K562 (cell line): ENCODE measurements around the gene MYO1E. TPM values are rescaled to one million over a fixed set of nuclear protein-coding genes. Genes with fewer than 3 reads are reported as not detected.

ENCODE experiments used
- CXXC5 ChIP-seq: fragments of 250-450 bp; sonication (Bioruptor Pico); IDR thresholded peaks from 2 replicates; pipeline ENCODE4 v1.8.0; 2022; ENCODE audit warnings: inconsistent platforms, mild to moderate bottlenecking, moderate library complexity
- E2F5 ChIP-seq: sonication (generic); formaldehyde crosslinking; IDR thresholded peaks from 2 replicates; pipeline ENCODE4 v1.8.0; 2022; ENCODE audit warnings: mild to moderate bottlenecking, missing genetic modification reagents
- ERF ChIP-seq: fragments of 450-650 bp; formaldehyde crosslinking; IDR thresholded peaks from 2 replicates; pipeline ENCODE4 v1.4.0; 2020; ENCODE audit warnings: mild to moderate bottlenecking, mixed read lengths
- ETS2 ChIP-seq: IDR thresholded peaks from 2 replicates; pipeline ENCODE4 v1.6.1; 2016; ENCODE audit warnings: borderline replicate concordance, missing genetic modification characterization, mild to moderate bottlenecking, moderate library complexity, missing compliant biosample characterization; ENCODE audit not compliant: poor library complexity, severe bottlenecking
- ETV6 ChIP-seq, 3 experiments: fragments of 150-350 bp in 1 of 3; sonication (generic) in 1 of 3; formaldehyde crosslinking in 1 of 3; IDR thresholded peaks; 2 replicates each; pipeline versions ENCODE4 v1.6.1 to v1.8.0; 2014 to 2022; ENCODE audit warnings: borderline replicate concordance in 2 of 3, low read depth in 2 of 3, antibody characterized with exemption in 1 of 3, low read length in 1 of 3, mild to moderate bottlenecking in 1 of 3, missing genetic modification reagents in 1 of 3
- HSF4 ChIP-seq: fragments of 250-450 bp; sonication (Bioruptor Pico); IDR thresholded peaks from 2 replicates; pipeline ENCODE4 v2.1.2; 2022; ENCODE audit warnings: mild to moderate bottlenecking, moderate library complexity, borderline replicate concordance
- IFI16 ChIP-seq: fragments of 250-450 bp; sonication (Bioruptor Pico); IDR thresholded peaks from 2 replicates; pipeline ENCODE4 v2.1.2; 2022; ENCODE audit warnings: mild to moderate bottlenecking, inconsistent platforms
- KLF13 ChIP-seq: fragments of 450-650 bp; IDR thresholded peaks from 2 replicates; pipeline ENCODE4 v1.6.1; 2016; ENCODE audit warnings: missing genetic modification characterization, low read depth, mild to moderate bottlenecking, missing compliant biosample characterization, moderate library complexity, borderline replicate concordance
- MYC ChIP-seq, 2 experiments: fragments of 250-450 bp in 1 of 2; sonication (Bioruptor Pico) in 1 of 2; IDR thresholded peaks; 2 replicates each; pipeline versions ENCODE4 v1.5.1 to v1.6.1; 2012 to 2021; ENCODE audit warnings: low read depth in 2 of 2, borderline replicate concordance in 1 of 2, improper control_type of control experiment in 1 of 2, low read length in 1 of 2, mild to moderate bottlenecking in 1 of 2, moderate library complexity in 1 of 2
- NR2C2 ChIP-seq, 2 experiments: fragments of 200-800 bp in 1 of 2; sonication (Bioruptor generic) in 1 of 2; sonication (generic) in 1 of 2; formaldehyde crosslinking in 1 of 2; IDR thresholded peaks; 2 replicates each; pipeline versions ENCODE4 v1.6.1 to v1.8.0; 2016 to 2022; ENCODE audit warnings: mild to moderate bottlenecking in 1 of 2, missing compliant biosample characterization in 1 of 2, missing genetic modification characterization in 1 of 2, missing genetic modification reagents in 1 of 2
- PHF8 ChIP-seq: fragments of 200-600 bp; sonication (generic); IDR thresholded peaks from 2 replicates; pipeline ENCODE4 v1.6.1; 2012; ENCODE audit warnings: mixed run types, mild to moderate bottlenecking, inconsistent platforms, low read length, moderate library complexity, borderline replicate concordance
- PURB ChIP-seq: sonication (generic); formaldehyde crosslinking; IDR thresholded peaks from 2 replicates; pipeline ENCODE4 v1.9.0; 2021; ENCODE audit warnings: low read depth, mild to moderate bottlenecking, missing genetic modification reagents
- SRSF3 ChIP-seq: fragments of 200-400 bp; formaldehyde crosslinking; IDR thresholded peaks from 2 replicates; pipeline ENCODE4 v1.6.1; 2016; ENCODE audit warnings: mild to moderate bottlenecking, low read length, moderate library complexity; ENCODE audit not compliant: insufficient read depth
- STAT5B ChIP-seq: fragments of 250-450 bp; sonication (Bioruptor Pico); IDR thresholded peaks from 2 replicates; pipeline ENCODE4 v1.8.0; 2021; ENCODE audit warnings: mild to moderate bottlenecking, inconsistent platforms
- TEAD1 ChIP-seq, 2 experiments: fragments of 450-650 bp in 1 of 2; sonication (generic) in 1 of 2; formaldehyde crosslinking; IDR thresholded peaks; 2 replicates each; pipeline versions ENCODE4 v1.4.0 to v1.8.0; 2020 to 2022; ENCODE audit warnings: mild to moderate bottlenecking in 2 of 2, missing genetic modification reagents in 1 of 2
- ZBTB1 ChIP-seq: sonication (generic); formaldehyde crosslinking; IDR thresholded peaks from 2 replicates; pipeline ENCODE4 v1.8.1; 2023; ENCODE audit warnings: missing genetic modification reagents, low read depth, mild to moderate bottlenecking, borderline replicate concordance
- ZBTB7A ChIP-seq: IDR thresholded peaks from 2 replicates; pipeline ENCODE4 v1.6.1; 2011; ENCODE audit warnings: low read depth, mild to moderate bottlenecking, low read length, moderate library complexity, borderline replicate concordance; ENCODE audit not compliant: control insufficient read depth
- polyA plus RNA-seq, 8 experiments: library from polyadenylated mRNA; depleted of rRNA in 4 of 8; stranded (reverse) in 5 of 8; unstranded in 3 of 8; fragments of >200 nt; fragmentation: Nextera tagmentation in 2 of 8; fragmentation: Illumina TruSeq in 1 of 8; extraction: Ambion mirVana in 2 of 8; extraction: Trizol in 1 of 8; gene quantifications; 2 replicates each; pipeline versions ENCODE4 v1.2.1 to v1.2.3, GENCODE V29; 2011 to 2014; ENCODE audit warnings: inconsistent platforms in 1 of 8, missing spikeins in 1 of 8
- total RNA-seq, 7 experiments: library from RNA; depleted of rRNA in 6 of 7; stranded (reverse); fragments of >200 nt in 6 of 7; fragmentation: Illumina TruSeq in 2 of 7; extraction: Trizol in 2 of 7; gene quantifications; 2 replicates each; pipeline versions ENCODE4 v1.2.1 to v1.2.3, GENCODE V29; 2011 to 2021; ENCODE audit warnings: low replicate concordance in 1 of 7
- TF ChIP-seq, protein P1 (sequence below): sonication (generic); formaldehyde crosslinking; IDR thresholded peaks from 2 replicates; pipeline ENCODE4 v1.5.0; 2020; ENCODE audit warnings: missing genetic modification reagents
- TF ChIP-seq, protein P2 (sequence below): fragments of 450-650 bp; IDR thresholded peaks from 2 replicates; pipeline ENCODE4 v1.6.1; 2016
- TF ChIP-seq, protein P3 (sequence below): fragments of 450-650 bp; formaldehyde crosslinking; IDR thresholded peaks from 2 replicates; pipeline ENCODE4 v1.4.0; 2022; ENCODE audit warnings: missing genetic modification characterization

Gene MYO1E
- total and polyA plus RNA-seq, 9 of the 15 experiments (the other 6 are each of a cell fraction or from before 2014, with no cell fraction given): under 0.01 to 0.44 (median 0.01) TPM; not detected in 6

DNA sequence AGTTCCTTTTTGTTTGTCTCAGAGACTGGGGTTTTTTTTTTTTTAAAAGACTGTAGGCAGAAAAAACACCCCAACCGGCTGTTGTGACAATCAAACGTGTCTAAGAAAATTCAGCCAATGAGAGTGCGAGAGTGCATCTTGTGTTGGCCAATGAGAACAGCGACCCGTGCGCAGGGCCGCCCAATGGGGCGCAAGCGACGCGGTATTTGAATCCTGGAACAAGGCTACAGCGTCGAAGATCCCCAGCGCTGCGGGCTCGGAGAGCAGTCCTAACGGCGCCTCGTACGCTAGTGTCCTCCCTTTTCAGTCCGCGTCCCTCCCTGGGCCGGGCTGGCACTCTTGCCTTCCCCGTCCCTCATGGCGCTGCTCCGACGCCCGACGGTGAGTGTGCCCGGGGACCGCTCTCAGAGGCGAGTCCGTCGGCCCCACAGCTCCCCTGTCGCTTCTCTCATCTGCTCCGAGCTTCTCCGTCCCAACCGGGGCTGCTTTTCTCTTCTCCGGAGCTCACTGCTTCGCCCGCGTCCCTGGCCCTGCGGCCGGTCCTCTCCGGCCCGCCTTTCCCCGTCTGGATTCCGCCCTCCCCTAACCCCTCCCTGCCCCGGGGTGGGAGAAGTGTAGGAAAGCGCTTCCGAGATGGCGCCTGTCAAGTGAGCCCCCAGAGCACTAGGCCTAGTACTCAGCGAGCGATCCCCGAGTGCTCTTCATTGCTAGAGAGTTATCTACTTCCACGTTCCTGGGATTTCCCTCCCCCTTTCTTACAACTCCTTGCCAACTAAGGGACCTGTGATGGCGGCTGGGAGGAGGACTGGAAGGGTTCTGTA lies 267.5 kb downstream of the MYO1E start, which contains the start of gene CCNB2 (continued):
- TF ChIP-seq, protein P1, sequence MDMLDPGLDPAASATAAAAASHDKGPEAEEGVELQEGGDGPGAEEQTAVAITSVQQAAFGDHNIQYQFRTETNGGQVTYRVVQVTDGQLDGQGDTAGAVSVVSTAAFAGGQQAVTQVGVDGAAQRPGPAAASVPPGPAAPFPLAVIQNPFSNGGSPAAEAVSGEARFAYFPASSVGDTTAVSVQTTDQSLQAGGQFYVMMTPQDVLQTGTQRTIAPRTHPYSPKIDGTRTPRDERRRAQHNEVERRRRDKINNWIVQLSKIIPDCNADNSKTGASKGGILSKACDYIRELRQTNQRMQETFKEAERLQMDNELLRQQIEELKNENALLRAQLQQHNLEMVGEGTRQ (CRISPR knock-in tag): peak; percentile 67
- TF ChIP-seq CXXC5 (peak; percentile 83), SRSF3 (peak; percentile 85; the same call in 1 of the 2 replicates), HSF4 (CRISPR knock-in tag) (no peak), PURB (CRISPR knock-in tag) (no peak), KLF13 (tag) (0 out of 2 replicates have a peak, but pooled peaks have one; percentile 37), IFI16 (CRISPR knock-in tag) (no peak), STAT5B (CRISPR knock-in tag) (no peak), ZBTB7A (peak; percentile 27; the same call in 1 of the 2 replicates), TEAD1 (CRISPR knock-in tag; IDR thresholded peaks at IDR 0.05) (no peak), ZBTB1 (CRISPR knock-in tag) (peak; percentile 70; the same call in 1 of the 2 replicates), ETS2 (tag) (no peak), NR2C2 (CRISPR knock-in tag; IDR thresholded peaks at IDR 0.05) (peak; percentile 66; the same call in 1 of the 2 replicates), NR2C2 (tag; IDR thresholded peaks at IDR 0.05) (no peak), E2F5 (peak; percentile 86), ETV6 (IDR thresholded peaks at IDR 0.05; ENCODE audit: borderline replicate concordance in 1 of 2, low read depth in 2 of 2, low read length in 1 of 2) (no peak), ETV6 (CRISPR knock-in tag; IDR thresholded peaks at IDR 0.05; ENCODE audit: borderline replicate concordance) (no peak), PHF8 (peak; percentile 96), MYC (IDR thresholded peaks at IDR 0.05; ENCODE audit: low read depth, low read length) (0 out of 2 replicates have a peak, but pooled peaks have one; percentile 23), MYC (CRISPR knock-in tag; IDR thresholded peaks at IDR 0.05; ENCODE audit: borderline replicate concordance, low read depth) (peak; percentile 52; the same call in 1 of the 2 replicates), ERF (CRISPR knock-in tag) (0 out of 2 replicates have a peak, but pooled peaks have one; percentile 66)
- TF ChIP-seq, protein P2, sequence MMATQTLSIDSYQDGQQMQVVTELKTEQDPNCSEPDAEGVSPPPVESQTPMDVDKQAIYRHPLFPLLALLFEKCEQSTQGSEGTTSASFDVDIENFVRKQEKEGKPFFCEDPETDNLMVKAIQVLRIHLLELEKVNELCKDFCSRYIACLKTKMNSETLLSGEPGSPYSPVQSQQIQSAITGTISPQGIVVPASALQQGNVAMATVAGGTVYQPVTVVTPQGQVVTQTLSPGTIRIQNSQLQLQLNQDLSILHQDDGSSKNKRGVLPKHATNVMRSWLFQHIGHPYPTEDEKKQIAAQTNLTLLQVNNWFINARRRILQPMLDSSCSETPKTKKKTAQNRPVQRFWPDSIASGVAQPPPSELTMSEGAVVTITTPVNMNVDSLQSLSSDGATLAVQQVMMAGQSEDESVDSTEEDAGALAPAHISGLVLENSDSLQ: peak; percentile 94
- TF ChIP-seq, protein P3, sequence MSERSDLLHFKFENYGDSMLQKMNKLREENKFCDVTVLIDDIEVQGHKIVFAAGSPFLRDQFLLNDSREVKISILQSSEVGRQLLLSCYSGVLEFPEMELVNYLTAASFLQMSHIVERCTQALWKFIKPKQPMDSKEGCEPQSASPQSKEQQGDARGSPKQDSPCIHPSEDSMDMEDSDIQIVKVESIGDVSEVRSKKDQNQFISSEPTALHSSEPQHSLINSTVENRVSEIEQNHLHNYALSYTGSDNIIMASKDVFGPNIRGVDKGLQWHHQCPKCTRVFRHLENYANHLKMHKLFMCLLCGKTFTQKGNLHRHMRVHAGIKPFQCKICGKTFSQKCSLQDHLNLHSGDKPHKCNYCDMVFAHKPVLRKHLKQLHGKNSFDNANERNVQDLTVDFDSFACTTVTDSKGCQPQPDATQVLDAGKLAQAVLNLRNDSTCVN (CRISPR knock-in tag): 0 out of 2 replicates have a peak, but pooled peaks have one; percentile 31
